ENCODE measurements around the gene HLA-DQB2. TPM values are rescaled to one million over a fixed set of nuclear protein-coding genes. Genes with fewer than 3 reads are reported as not detected.
"Not testable (repeated sequence)": the region's sequence is repeated elsewhere in the genome, so short reads cannot be mapped to it uniquely, and the experiment has no call there.

The HLA-DQB2 gene
- total RNA-seq, 1 donor from 2014 or later: not detected

DNA sequence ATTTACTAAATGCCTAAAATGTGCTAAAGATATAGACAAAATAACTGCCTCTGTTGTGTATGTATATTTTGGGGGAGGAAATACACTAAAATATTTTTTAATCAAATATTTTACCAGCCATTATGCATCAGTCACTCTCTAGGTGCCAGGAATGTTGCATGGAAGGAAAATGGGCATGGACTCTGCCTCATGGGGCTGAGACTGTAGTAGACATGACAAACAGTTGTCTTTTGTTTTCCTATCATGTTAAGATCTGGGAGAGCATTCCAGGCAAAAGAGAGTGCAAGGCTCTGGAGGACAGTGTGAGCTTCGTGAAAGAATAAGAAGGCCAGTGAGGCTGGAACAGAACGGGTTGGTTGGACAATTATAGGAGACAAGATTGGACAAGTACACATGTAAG lies 27.0 kb upstream of the HLA-DQB2 start:
- Histone ChIP-seq H3K36me3 (ENCODE audit: control insufficient read depth in 3 of 3, insufficient read depth in 3 of 3, low read length in 3 of 3) (no peaks in the 10 kb centered on the region), H3K27me3 (ENCODE audit: control insufficient read depth in 3 of 3, insufficient read depth in 3 of 3, low read length in 3 of 3) (peaks cover 9 to 32% (median 22%) of the 10 kb centered on the region in 3 donors), H3K4me1 (ENCODE audit: control insufficient read depth in 3 of 3, insufficient read depth in 3 of 3, low read length in 3 of 3) (no peaks in the 10 kb centered on the region), H3K9me3 (ENCODE audit: control insufficient read depth in 3 of 3, low read length in 3 of 3) (no peaks in the 10 kb centered on the region), H3K9ac (ENCODE audit: low read depth in 1 of 3, low read length in 3 of 3) (no peak overlapping the region), H3K27ac (ENCODE audit: low read depth, low read length) (no peak overlapping the region), H3K4me3 (ENCODE audit: low read length in 3 of 3) (no peak overlapping the region)

GRCh38 chr6:32785781-32786533 lies 22.6 kb upstream of the HLA-DQB2 start:
- Histone ChIP-seq H3K9ac (ENCODE audit: low read depth in 1 of 3, low read length in 3 of 3) (no peak overlapping the region), H3K36me3 (ENCODE audit: control insufficient read depth in 3 of 3, insufficient read depth in 3 of 3, low read length in 3 of 3) (no peaks in the 10 kb centered on the region), H3K4me3 (ENCODE audit: low read length in 3 of 3) (no peak overlapping the region), H3K27ac (ENCODE audit: low read depth, low read length) (no peak overlapping the region), H3K4me1 (ENCODE audit: control insufficient read depth in 3 of 3, insufficient read depth in 3 of 3, low read length in 3 of 3) (no peaks in the 10 kb centered on the region), H3K9me3 (ENCODE audit: control insufficient read depth in 3 of 3, low read length in 3 of 3) (no peaks in the 10 kb centered on the region), H3K27me3 (ENCODE audit: control insufficient read depth in 3 of 3, insufficient read depth in 3 of 3, low read length in 3 of 3) (peaks cover 0 to 2% (median 0%) of the 10 kb centered on the region in 3 donors)

- H3K27ac ChIP-seq (ENCODE audit: low read depth, low read length); H3K4me3 ChIP-seq (ENCODE audit: low read length in 3 of 3); H3K27me3 ChIP-seq (ENCODE audit: control insufficient read depth in 3 of 3, insufficient read depth in 3 of 3, low read length in 3 of 3): not testable (repeated sequence)
These were observed 19.6 kb upstream of the HLA-DQB2 start for GRCh38 chr6:32782923-32783322.

GRCh38 chr6:32779036-32779435 lies 15.7 kb upstream of the HLA-DQB2 start:
- H3K27ac ChIP-seq (ENCODE audit: low read depth, low read length): no peak overlapping the region
- no peaks in the 10 kb centered on the region for H3K9me3 ChIP-seq (ENCODE audit: control insufficient read depth in 3 of 3, low read length in 3 of 3)
- H3K36me3 ChIP-seq (ENCODE audit: control insufficient read depth in 3 of 3, insufficient read depth in 3 of 3, low read length in 3 of 3): no peaks in the 10 kb centered on the region

More at GRCh38 chr6:32782923-32783322, 19.6 kb upstream of the HLA-DQB2 start:
- not testable (repeated sequence) for H3K36me3 ChIP-seq (ENCODE audit: control insufficient read depth in 3 of 3, insufficient read depth in 3 of 3, low read length in 3 of 3); H3K9ac ChIP-seq (ENCODE audit: low read depth in 1 of 3, low read length in 3 of 3); H3K9me3 ChIP-seq (ENCODE audit: control insufficient read depth in 3 of 3, low read length in 3 of 3); H3K4me1 ChIP-seq (ENCODE audit: control insufficient read depth in 3 of 3, insufficient read depth in 3 of 3, low read length in 3 of 3)

GRCh38 chr6:32775071-32775470 lies 11.7 kb upstream of the HLA-DQB2 start:
- Histone ChIP-seq H3K9me3 (ENCODE audit: control insufficient read depth in 3 of 3, low read length in 3 of 3) (no peaks in the 10 kb centered on the region), H3K36me3 (ENCODE audit: control insufficient read depth in 3 of 3, insufficient read depth in 3 of 3, low read length in 3 of 3) (no peaks in the 10 kb centered on the region)

More at GRCh38 chr6:32779036-32779435, 15.7 kb upstream of the HLA-DQB2 start:
- no peaks in the 10 kb centered on the region for H3K4me1 ChIP-seq (ENCODE audit: control insufficient read depth in 3 of 3, insufficient read depth in 3 of 3, low read length in 3 of 3)
- H3K27me3 ChIP-seq (ENCODE audit: control insufficient read depth in 3 of 3, insufficient read depth in 3 of 3, low read length in 3 of 3): peaks cover 0 to 4% (median 0%) of the 10 kb centered on the region in 3 donors
- no peak overlapping the region for H3K9ac ChIP-seq (ENCODE audit: low read depth in 1 of 3, low read length in 3 of 3)
- H3K4me3 ChIP-seq (ENCODE audit: low read length in 3 of 3): no peak overlapping the region

GRCh38 chr6:32774426-32774825 lies 11.1 kb upstream of the HLA-DQB2 start:
- Histone ChIP-seq H3K27ac (ENCODE audit: low read depth, low read length) (no peak overlapping the region), H3K9me3 (ENCODE audit: control insufficient read depth in 3 of 3, low read length in 3 of 3) (no peaks in the 10 kb centered on the region), H3K4me3 (ENCODE audit: low read length in 3 of 3) (no peak overlapping the region), H3K9ac (ENCODE audit: low read depth in 1 of 3, low read length in 3 of 3) (no peak overlapping the region), H3K27me3 (ENCODE audit: control insufficient read depth in 3 of 3, insufficient read depth in 3 of 3, low read length in 3 of 3) (peaks cover 3 to 6% (median 5%) of the 10 kb centered on the region in 3 donors), H3K4me1 (ENCODE audit: control insufficient read depth in 3 of 3, insufficient read depth in 3 of 3, low read length in 3 of 3) (no peaks in the 10 kb centered on the region), H3K36me3 (ENCODE audit: control insufficient read depth in 3 of 3, insufficient read depth in 3 of 3, low read length in 3 of 3) (no peaks in the 10 kb centered on the region)

More at GRCh38 chr6:32775071-32775470, 11.7 kb upstream of the HLA-DQB2 start:
- H3K27me3 ChIP-seq (ENCODE audit: control insufficient read depth in 3 of 3, insufficient read depth in 3 of 3, low read length in 3 of 3): peaks cover 1 to 4% (median 3%) of the 10 kb centered on the region in 3 donors
- H3K9ac ChIP-seq (ENCODE audit: low read depth in 1 of 3, low read length in 3 of 3): no peak overlapping the region
- H3K4me1 ChIP-seq (ENCODE audit: control insufficient read depth in 3 of 3, insufficient read depth in 3 of 3, low read length in 3 of 3): no peaks in the 10 kb centered on the region
- H3K4me3 ChIP-seq (ENCODE audit: low read length in 3 of 3): no peak overlapping the region
- no peak overlapping the region for H3K27ac ChIP-seq (ENCODE audit: low read depth, low read length)

GRCh38 chr6:32772656-32773055 lies 9.3 kb upstream of the HLA-DQB2 start:
- H3K4me1 ChIP-seq (ENCODE audit: control insufficient read depth in 3 of 3, insufficient read depth in 3 of 3, low read length in 3 of 3): no peaks in the 10 kb centered on the region
- no peak overlapping the region for H3K4me3 ChIP-seq (ENCODE audit: low read length in 3 of 3)
- no peak overlapping the region for H3K9ac ChIP-seq (ENCODE audit: low read depth in 1 of 3, low read length in 3 of 3)
- H3K27me3 ChIP-seq (ENCODE audit: control insufficient read depth in 3 of 3, insufficient read depth in 3 of 3, low read length in 3 of 3): peaks cover 7 to 9% (median 7%) of the 10 kb centered on the region in 3 donors
- H3K27ac ChIP-seq (ENCODE audit: low read depth, low read length): no peak overlapping the region
- no peaks in the 10 kb centered on the region for H3K9me3 ChIP-seq (ENCODE audit: control insufficient read depth in 3 of 3, low read length in 3 of 3)
- no peaks in the 10 kb centered on the region for H3K36me3 ChIP-seq (ENCODE audit: control insufficient read depth in 3 of 3, insufficient read depth in 3 of 3, low read length in 3 of 3)

DNA sequence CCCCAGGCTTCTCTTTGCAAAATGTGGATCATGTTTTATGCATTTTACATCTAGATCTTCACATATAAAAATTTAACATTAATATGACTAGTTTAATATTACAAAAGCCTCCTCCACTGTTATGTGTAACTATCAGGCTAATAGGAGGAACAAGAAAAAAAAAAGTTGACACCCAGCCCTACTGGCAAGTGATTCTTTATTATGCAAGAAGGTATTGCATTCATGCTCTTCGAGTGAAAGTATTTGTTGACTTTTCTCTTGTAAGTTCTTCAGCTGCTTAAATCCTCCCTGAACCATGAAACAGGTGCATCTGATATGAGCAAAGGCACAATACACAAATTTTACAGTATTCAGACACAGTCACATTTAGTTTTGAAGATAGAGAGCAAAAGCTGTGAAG lies 716 bp upstream of the HLA-DQB2 start:
- Histone ChIP-seq H3K4me1 (ENCODE audit: control insufficient read depth in 3 of 3, insufficient read depth in 3 of 3, low read length in 3 of 3) (no peaks in the 10 kb centered on the region), H3K27me3 (ENCODE audit: control insufficient read depth in 3 of 3, insufficient read depth in 3 of 3, low read length in 3 of 3) (peaks cover 19 to 35% (median 25%) of the 10 kb centered on the region in 3 donors), H3K4me3 (ENCODE audit: low read length in 3 of 3) (no peak overlapping the region), H3K36me3 (ENCODE audit: control insufficient read depth in 3 of 3, insufficient read depth in 3 of 3, low read length in 3 of 3) (no peaks in the 10 kb centered on the region), H3K9ac (ENCODE audit: low read depth in 1 of 3, low read length in 3 of 3) (no peak overlapping the region), H3K9me3 (ENCODE audit: control insufficient read depth in 3 of 3, low read length in 3 of 3) (no peaks in the 10 kb centered on the region), H3K27ac (ENCODE audit: low read depth, low read length) (no peak overlapping the region)

- H3K9ac ChIP-seq (ENCODE audit: low read depth in 1 of 3, low read length in 3 of 3): no peak overlapping the region
- H3K27ac ChIP-seq (ENCODE audit: low read depth, low read length): no peak overlapping the region
- no peaks in the 10 kb centered on the region for H3K4me1 ChIP-seq (ENCODE audit: control insufficient read depth in 3 of 3, insufficient read depth in 3 of 3, low read length in 3 of 3)
- no peak overlapping the region for H3K4me3 ChIP-seq (ENCODE audit: low read length in 3 of 3)
- H3K36me3 ChIP-seq (ENCODE audit: control insufficient read depth in 3 of 3, insufficient read depth in 3 of 3, low read length in 3 of 3): no peaks in the 10 kb centered on the region
- H3K9me3 ChIP-seq (ENCODE audit: control insufficient read depth in 3 of 3, low read length in 3 of 3): no peaks in the 10 kb centered on the region
- peaks cover 11 to 34% (median 32%) of the 10 kb centered on the region in 3 donors for H3K27me3 ChIP-seq (ENCODE audit: control insufficient read depth in 3 of 3, insufficient read depth in 3 of 3, low read length in 3 of 3)
These were observed 1.8 kb downstream of the HLA-DQB2 start for GRCh38 chr6:32761548-32761947.

- H3K27me3 ChIP-seq (ENCODE audit: control insufficient read depth in 3 of 3, insufficient read depth in 3 of 3, low read length in 3 of 3): peaks cover 11 to 35% (median 32%) of the 10 kb centered on the region in 3 donors
- H3K4me3 ChIP-seq (ENCODE audit: low read length in 3 of 3): no peak overlapping the region
- no peak overlapping the region for H3K9ac ChIP-seq (ENCODE audit: low read depth in 1 of 3, low read length in 3 of 3)
- H3K9me3 ChIP-seq (ENCODE audit: control insufficient read depth in 3 of 3, low read length in 3 of 3): no peaks in the 10 kb centered on the region
- no peaks in the 10 kb centered on the region for H3K4me1 ChIP-seq (ENCODE audit: control insufficient read depth in 3 of 3, insufficient read depth in 3 of 3, low read length in 3 of 3)
- H3K27ac ChIP-seq (ENCODE audit: low read depth, low read length): no peak overlapping the region
- H3K36me3 ChIP-seq (ENCODE audit: control insufficient read depth in 3 of 3, insufficient read depth in 3 of 3, low read length in 3 of 3): no peaks in the 10 kb centered on the region
These were observed 2.3 kb downstream of the HLA-DQB2 start for GRCh38 chr6:32761072-32761471.

All from skeletal muscle tissue (tissue), 4 donors.